Measurements from ENCODE around the gene FNBP1L. TPM values are rescaled to one million over a fixed set of nuclear protein-coding genes. Genes with fewer than 3 reads are reported as not detected.

FNBP1L gene
- total RNA-seq, 1 donor from 2014 or later: 162 TPM

DNA sequence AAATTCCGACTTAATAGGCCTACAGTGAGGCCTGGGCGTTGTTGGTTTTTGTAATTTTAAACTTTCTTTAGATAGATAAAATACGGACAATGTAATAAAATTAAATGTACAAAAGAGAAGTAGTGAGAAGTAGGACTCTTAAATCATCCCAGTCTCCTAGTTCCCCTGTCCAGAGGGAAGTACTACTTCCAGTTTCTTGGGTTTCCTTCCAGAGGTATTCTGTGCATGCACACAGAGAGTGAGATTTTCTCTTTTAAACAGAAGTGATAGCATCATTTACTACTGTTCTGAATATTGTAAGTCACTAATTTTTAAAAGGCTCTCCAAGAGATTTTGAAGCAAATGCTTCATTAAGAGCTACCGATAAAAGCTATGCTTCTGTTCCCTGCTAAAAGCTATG, 7.2 kb upstream of the FNBP1L start:
- no peaks in the 10 kb centered on the region for H3K4me1 Mint-ChIP-seq
- Histone ChIP-seq H3K4me1 (no peaks in the 10 kb centered on the region), H3F3A (ENCODE audit: low read depth) (peaks cover 3% of the 10 kb centered on the region), H3K79me2 (ENCODE audit: low read depth) (no peaks in the 10 kb centered on the region), H3K27ac (no peak overlapping the region), H3K4me3 (no peak overlapping the region), H2AFZ (replicated peaks) (no peak overlapping the region), H3K27me3 (no peaks in the 10 kb centered on the region), H3K4me2 (no peak overlapping the region), H3K9me3 (ENCODE audit: low read depth) (no peaks in the 10 kb centered on the region), H3K9ac (no peak overlapping the region), H3K36me3 (no peaks in the 10 kb centered on the region), H4K20me1 (ENCODE audit: low read depth) (no peaks in the 10 kb centered on the region)
- no peak overlapping the region for H3K4me3 Mint-ChIP-seq
- no peak for DNase-seq (ENCODE audit: low spot score)
- H3K27me3 Mint-ChIP-seq (ENCODE audit: insufficient read depth, low read depth): peaks cover 3% of the 10 kb centered on the region
- H3K36me3 Mint-ChIP-seq: no peaks in the 10 kb centered on the region
- no peak overlapping the region for H3K27ac Mint-ChIP-seq
- TF ChIP-seq, protein P1, sequence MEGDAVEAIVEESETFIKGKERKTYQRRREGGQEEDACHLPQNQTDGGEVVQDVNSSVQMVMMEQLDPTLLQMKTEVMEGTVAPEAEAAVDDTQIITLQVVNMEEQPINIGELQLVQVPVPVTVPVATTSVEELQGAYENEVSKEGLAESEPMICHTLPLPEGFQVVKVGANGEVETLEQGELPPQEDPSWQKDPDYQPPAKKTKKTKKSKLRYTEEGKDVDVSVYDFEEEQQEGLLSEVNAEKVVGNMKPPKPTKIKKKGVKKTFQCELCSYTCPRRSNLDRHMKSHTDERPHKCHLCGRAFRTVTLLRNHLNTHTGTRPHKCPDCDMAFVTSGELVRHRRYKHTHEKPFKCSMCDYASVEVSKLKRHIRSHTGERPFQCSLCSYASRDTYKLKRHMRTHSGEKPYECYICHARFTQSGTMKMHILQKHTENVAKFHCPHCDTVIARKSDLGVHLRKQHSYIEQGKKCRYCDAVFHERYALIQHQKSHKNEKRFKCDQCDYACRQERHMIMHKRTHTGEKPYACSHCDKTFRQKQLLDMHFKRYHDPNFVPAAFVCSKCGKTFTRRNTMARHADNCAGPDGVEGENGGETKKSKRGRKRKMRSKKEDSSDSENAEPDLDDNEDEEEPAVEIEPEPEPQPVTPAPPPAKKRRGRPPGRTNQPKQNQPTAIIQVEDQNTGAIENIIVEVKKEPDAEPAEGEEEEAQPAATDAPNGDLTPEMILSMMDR (IDR thresholded peaks at IDR 0.05): no peak
- no peak for TF ChIP-seq EZH2phosphoT487 (IDR thresholded peaks at IDR 0.05)
- no peak for TF ChIP-seq EZH2 (IDR thresholded peaks at IDR 0.05)
- no peaks in the 10 kb centered on the region for H3K9me3 Mint-ChIP-seq

DNA sequence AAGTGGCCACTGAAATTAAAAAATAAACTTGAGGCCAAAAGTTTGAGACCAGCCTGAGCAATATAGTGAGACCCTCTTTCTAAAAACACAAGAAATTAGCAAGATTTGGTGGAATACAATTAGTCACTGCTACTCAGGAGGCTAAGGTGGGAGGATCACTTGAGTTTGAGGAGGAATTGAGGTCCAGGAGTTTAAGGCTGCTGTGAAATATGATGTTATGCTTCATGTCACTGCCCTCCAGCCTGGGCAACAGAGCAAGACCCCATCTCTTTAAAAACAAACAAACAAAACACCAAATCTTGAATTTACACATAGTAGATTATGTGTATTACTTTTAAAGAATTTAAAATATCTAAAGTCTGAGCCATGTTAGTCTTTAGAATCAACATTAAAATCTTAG, 6.3 kb upstream of the FNBP1L start:
- Histone ChIP-seq H3K4me3 (no peak overlapping the region), H3K36me3 (no peaks in the 10 kb centered on the region)
- DNase-seq (ENCODE audit: low spot score): no peak

DNA sequence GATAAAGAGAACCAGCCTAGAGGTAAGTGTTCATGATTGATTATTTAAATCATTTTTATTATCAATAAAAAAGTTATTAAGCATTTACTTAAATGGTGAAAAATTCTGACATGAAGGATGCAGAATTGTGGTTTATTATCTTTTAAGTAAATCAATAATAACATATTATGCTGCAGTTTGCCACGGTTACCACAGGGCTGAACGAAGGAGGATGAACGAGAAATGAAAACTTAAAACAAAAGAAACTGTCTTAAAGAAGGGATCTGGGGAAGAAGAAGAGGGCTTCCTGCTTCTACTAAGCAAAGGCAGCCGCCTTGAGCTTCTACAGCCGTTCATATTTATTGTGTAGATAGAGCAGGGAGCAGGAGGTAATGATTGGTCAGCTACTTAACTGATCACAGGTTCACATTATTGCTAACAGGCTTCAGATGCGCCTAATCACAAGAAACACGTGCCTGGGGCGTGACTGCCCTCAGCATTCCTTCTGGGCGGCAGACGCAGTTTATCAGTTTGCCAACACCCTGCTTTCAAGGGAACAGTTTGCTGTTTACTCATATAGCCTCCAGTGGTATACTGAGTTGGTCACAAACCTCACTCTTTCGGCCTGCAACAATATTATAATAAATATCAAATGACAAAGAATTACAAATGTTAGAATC, 5.8 kb upstream of the FNBP1L start:
- TF ChIP-seq EZH2phosphoT487 (IDR thresholded peaks at IDR 0.05) (no peak), EZH2 (IDR thresholded peaks at IDR 0.05) (no peak)
- TF ChIP-seq, protein P1 (IDR thresholded peaks at IDR 0.05): no peak
- Histone ChIP-seq H3K36me3 (no peaks in the 10 kb centered on the region), H3K4me1 (no peaks in the 10 kb centered on the region), H2AFZ (replicated peaks) (no peak overlapping the region), H3K27ac (no peak overlapping the region), H3K79me2 (ENCODE audit: low read depth) (no peaks in the 10 kb centered on the region), H3K4me3 (no peak overlapping the region), H3K4me2 (no peak overlapping the region), H3K9me3 (ENCODE audit: low read depth) (no peaks in the 10 kb centered on the region), H3F3A (ENCODE audit: low read depth) (peaks cover 3% of the 10 kb centered on the region), H3K27me3 (no peaks in the 10 kb centered on the region), H3K9ac (no peak overlapping the region), H4K20me1 (ENCODE audit: low read depth) (no peaks in the 10 kb centered on the region)
- no peak for DNase-seq (ENCODE audit: low spot score)
- Mint-ChIP-seq H3K9me3 (no peaks in the 10 kb centered on the region), H3K27me3 (ENCODE audit: insufficient read depth, low read depth) (peaks cover 3% of the 10 kb centered on the region), H3K4me3 (no peak overlapping the region), H3K27ac (no peak overlapping the region), H3K36me3 (no peaks in the 10 kb centered on the region), H3K4me1 (no peaks in the 10 kb centered on the region)

More for the DNA sequence above, 6.3 kb upstream of the FNBP1L start:
- Histone ChIP-seq H3K9ac (no peak overlapping the region), H3K79me2 (ENCODE audit: low read depth) (no peaks in the 10 kb centered on the region), H2AFZ (replicated peaks) (no peak overlapping the region), H3K27me3 (no peaks in the 10 kb centered on the region), H3K4me1 (no peaks in the 10 kb centered on the region), H3F3A (ENCODE audit: low read depth) (peaks cover 3% of the 10 kb centered on the region), H3K27ac (no peak overlapping the region), H4K20me1 (ENCODE audit: low read depth) (no peaks in the 10 kb centered on the region), H3K4me2 (no peak overlapping the region), H3K9me3 (ENCODE audit: low read depth) (no peaks in the 10 kb centered on the region)
- TF ChIP-seq EZH2phosphoT487 (IDR thresholded peaks at IDR 0.05) (no peak), EZH2 (IDR thresholded peaks at IDR 0.05) (no peak)
- TF ChIP-seq, protein P1 (IDR thresholded peaks at IDR 0.05): no peak
- Mint-ChIP-seq H3K36me3 (no peaks in the 10 kb centered on the region), H3K9me3 (no peaks in the 10 kb centered on the region), H3K27ac (no peak overlapping the region), H3K4me3 (no peak overlapping the region), H3K4me1 (no peaks in the 10 kb centered on the region), H3K27me3 (ENCODE audit: insufficient read depth, low read depth) (peaks cover 3% of the 10 kb centered on the region)

All from neural progenitor cell (in vitro differentiated cells).